Suppressor macrophage treated with lipopolysaccharide for 1 hour (primary cell): ENCODE measurements around the gene ACP4.
A peak's percentile ranks its signal among the peaks of the same experiment; 100 is the strongest.

Experiments
- DNase-seq, 3 donors: peaks; one replicate each; pipeline ENCODE4 v3.0.0-alpha.2; 2020 to 2022

ACP4 gene

DNA sequence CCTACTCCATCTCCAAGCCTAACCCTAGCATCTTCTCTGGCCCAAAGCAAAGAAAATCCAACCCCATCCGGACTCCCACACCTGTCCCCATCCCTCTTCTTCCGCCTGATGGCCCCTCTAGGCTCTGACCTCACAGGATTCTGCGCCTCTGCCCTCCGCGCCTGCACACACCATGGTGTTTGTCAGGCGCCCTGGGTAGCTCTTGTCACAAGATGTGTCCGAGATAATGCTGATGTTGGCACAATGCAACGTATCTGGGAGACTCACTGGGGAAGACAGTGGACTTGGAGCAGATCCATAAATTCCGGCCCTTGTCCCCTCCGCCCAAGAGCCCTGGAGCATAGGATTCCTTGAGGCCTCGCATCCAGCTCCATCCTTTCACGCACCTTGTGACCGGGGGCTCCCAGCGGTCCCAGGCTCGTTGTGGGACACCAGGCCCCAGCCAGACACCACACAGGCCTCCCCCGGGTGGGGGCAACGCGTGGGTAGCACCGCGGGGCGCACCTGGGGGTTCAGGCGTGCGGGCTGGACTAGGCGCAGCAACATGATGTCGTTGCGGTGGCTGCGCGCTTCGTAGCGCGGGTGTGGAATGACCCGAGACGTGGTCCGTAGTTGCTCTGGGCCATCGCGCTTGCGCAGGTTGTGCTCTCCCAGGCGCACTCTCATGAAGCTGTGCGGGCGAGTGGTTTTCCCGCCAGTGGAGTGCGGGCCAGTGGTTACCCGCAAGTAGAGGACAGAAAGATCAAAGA lies 36.5 kb downstream of the ACP4 start:
- DNase-seq = no peak

DNA sequence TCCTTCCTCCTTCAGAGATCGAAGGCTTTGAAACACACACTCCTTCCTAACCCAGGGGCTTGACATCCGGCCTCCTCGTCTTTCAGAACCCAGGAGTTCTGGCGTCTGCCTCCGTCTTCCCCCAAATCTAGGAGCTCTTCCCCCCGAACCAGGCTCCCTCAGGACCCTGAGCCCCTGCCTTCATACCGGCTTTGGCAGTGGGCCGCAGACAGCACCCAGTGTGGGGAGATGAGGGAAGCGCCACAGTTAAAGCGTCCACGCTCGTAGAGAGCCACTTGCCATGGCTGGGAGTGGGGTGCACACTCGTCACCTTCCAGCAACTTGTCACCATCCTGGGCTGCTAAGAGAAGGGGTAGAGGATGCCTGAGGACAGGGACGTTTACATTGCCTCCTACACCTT lies 37.3 kb downstream of the ACP4 start:
- no peak for DNase-seq

DNA sequence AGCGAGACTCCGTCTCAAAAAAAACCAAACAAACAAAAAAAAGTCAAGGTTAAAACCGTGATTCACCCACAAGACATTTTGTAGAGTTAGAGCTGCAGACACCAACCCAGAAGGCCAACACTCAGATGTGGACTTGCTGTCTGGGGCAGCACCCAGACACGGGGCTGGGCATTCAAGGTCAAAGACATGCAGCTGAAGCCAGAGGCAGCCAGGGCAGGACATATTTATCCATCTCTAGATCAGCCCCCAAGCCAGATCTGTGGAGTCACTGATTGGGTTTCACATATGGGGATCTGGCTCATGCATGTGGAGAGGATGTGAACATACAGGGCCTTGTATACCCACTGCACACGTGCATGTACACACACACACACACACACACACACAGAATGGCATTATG lies 39.6 kb downstream of the ACP4 start:
- no peak for DNase-seq

DNA sequence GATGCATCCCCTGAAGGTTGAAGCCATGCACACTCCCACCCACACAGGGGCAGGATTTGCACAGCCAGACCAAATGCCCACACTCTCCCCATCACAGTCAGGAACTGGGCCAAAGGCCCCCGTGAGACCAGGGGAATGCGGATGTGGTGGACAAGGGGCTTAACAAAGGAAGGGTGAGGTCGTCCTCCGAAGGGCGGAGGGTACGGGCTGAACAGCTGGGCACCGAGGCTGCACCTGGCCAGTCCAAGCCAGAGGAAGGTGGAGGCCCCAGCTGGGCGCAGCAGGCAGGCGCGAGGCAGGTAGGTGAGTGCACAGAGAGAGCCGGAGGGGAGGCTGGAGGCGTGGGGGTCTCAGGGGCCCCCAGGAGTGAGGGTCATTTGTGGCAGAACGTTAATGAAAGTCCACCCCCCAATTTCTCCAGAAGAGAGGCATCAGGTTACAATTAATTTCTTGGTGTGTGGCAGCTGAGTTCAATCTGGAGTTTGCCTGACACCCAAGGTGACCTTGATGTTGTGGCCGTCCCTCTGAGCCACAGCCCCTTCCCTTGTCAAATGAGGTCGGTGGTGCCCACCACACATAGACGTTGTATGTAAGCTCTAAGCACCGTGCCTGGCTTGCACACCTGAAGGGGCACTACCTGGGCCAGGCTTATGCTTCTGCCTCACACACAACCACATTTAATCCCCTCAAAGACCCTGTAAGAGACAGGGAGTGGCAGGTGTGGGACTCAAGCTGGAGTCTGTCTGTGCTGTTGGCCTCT lies 40.2 kb downstream of the ACP4 start:
- DNase-seq = no peak

DNA sequence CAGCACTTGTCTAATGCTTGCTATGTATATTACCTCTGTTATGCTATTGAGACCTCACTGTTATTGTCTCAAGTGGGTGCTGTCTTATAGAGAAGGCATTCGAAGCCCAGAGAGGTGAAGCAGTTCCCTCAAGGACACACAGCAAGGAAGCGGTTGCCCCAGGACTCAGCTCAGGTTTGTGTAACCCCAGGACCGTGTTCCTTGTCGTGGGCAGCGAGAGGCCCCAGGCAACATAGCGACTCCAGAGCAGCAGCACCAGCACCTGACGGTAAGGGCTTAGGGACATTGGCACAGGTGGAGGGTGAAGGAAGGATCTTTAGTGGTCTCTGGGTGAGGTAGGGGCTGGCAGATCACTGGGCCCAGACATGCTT lies 40.8 kb downstream of the ACP4 start:
- no peak for DNase-seq

DNA sequence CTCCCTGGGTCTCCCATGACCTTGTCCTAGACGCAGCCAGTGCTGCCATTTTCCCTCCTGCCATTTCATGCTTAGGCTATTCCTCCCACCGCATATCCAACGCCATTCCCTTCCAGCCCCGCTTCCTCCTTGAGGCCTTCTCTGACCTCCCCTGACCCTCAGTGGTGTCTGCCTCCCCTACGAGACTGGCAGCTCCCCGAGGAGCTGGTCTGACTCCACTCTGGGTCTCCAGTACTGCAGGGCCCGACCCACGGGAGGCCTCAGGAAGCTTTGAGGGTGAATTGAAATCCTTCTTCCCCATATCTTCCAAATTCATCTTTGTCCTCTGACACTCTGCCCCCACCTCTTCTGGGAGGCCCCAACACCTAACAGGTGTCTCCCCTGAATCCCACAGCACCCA lies 42.5 kb downstream of the ACP4 start:
- no peak for DNase-seq

DNA sequence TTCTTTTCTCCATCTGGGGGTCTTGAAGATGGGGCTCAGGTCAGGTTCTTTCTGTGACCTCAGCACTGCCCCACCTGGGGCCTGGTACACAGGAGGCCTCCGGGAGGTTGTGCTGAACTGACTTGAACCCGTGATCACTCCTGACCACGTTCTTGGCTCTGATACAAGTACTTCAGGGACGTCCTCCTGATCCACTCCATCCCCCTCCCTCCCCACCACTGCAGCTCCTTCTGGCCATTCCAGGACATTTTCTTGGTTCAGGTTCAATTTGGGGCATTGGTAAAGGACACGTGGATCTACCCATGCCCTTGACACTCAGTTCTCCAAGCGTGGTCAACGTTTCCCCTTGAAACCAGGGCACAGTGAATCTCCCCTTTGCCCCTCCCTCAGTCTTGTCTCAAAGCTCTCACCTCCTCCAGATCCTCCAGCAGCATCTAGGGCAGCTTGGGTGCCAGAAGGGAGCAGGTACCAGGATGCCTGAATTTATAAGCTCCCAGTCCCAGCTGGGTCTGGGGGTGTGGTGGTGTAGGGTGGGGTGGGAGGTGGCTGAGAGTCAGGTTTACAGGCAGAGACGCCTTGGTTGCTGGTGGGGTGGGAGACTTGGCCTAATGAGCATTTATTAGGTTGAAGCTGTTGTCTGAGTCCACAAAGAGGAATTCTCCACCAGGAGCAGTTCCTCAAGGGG lies 43.0 kb downstream of the ACP4 start, which contains the start of gene KLK15:
TSS of gene KLK15 (minus strand) at position 458 of the 685 bp plus-strand sequence. CDS start 2,082 bp downstream, outside the sequence.
- no peak for DNase-seq

DNA sequence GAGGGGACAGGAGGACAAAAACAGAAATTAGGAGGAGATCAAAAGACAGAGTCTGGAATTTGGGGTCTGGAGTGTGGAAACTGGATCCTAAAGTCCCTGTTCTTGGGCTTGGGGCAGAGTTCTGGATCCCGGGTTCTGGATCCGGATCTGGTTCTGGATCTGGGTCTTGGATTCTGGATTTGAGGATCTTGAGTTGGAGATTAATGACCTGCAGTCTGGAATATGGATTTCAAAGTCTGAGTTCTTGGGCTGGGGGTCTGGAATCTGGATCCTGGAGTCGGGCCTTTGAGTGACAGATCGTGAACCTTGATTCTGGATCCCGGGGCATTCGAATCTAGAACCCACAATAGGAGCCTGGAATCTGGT lies 43.6 kb downstream of the ACP4 start:
- DNase-seq = no peak

DNA sequence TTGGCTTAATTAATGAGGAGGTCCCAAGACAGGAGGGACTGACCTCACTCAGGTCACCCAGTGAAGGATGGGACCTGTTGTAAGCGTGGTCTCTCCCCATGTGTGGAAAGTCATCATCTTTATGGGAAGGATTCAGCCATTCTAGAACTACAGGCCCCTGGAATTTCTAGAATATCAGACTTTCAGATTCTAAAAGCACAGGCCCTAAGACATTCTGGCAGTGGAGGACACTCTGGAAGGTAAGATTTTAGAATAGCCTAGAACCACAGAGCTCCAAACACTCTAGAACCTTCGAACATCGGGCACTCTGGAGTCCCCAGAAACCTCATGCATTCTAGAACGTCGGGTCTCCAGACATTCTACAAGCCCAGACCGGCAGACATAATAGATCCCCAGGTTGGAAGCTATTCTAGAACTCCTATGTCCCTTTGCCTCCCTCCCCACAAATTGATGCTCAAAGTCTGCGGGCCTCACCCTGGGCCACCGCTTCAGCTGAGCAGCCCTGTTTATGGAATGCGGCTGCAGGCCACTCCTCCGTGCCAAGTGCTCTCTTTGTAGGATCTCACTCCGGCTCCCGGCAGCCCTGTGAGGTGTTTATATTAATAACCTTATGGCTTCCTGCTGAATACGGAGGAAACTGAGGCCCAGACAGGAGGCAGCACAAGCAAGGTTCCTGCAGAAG lies 45.0 kb downstream of the ACP4 start:
- no peak for DNase-seq

DNA sequence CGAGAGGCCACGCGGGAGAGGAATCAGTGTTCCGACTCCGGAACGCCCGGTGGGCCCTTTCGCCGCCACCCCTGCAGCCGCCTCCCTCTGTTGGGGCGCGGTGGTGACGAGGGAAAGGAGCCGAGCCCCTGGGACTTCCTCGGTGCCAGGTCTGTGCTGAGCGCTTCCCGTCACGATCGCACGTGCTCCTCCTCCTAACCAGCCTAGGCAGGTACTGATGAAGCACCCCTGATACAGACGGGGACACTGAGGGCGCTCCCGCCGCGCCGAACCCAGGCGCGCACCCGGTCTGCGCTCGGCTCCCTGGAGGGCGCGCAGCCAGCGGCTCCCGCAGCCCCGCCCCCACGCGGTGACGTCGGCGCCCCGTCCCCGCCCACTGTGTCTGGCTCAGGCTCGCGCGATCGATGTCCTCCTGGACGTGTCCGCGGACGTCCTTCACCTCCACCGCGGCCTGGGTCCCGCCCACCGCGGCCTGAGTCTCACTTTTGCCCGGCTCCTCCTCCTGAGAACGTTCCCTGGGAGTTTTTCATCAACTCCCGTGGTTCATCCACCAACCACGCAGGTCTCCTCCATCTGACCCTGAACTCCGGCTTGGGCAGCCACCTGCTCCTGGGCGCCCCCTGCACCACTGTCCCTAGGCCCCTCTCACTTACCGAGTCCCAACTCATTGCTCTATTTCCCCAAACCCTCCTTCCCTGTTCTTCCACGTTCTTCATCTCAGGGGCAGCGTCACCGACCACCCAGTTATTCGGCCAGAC lies 45.7 kb downstream of the ACP4 start:
- peak; percentile 66 to 91 (median 81) for DNase-seq

DNA sequence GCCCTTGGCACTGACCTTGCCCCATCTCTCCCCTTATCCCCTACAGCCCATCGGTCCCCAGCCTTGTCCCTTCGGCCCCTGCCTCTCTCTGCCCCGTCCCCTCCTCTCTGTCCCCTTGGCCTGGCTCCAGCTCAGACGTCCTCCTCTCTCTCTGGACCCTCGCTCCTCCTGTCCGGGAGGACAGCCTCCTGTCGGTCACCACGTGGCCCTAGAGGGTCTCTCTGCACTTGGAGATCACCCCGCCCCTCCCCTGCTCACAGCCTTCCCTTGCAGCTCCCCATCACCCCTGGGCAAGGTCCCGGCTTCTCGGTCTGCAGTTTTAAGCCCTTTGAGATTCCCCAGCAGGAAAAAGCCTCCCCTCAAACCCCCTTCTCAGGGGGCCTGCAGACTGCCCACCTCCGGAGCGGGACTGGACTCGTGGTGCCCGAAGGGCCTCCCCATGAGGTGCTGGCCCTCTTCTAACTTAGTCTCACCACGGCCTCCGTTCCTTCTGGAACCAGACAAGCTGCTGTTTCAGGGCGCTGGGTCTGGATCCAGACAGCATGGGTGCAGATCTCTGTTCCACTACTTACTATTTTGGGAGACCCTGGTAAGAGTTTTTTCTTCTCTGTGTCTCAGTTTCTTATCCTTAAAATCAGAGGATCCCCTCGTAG lies 46.5 kb downstream of the ACP4 start:
- DNase-seq = no peak

DNA sequence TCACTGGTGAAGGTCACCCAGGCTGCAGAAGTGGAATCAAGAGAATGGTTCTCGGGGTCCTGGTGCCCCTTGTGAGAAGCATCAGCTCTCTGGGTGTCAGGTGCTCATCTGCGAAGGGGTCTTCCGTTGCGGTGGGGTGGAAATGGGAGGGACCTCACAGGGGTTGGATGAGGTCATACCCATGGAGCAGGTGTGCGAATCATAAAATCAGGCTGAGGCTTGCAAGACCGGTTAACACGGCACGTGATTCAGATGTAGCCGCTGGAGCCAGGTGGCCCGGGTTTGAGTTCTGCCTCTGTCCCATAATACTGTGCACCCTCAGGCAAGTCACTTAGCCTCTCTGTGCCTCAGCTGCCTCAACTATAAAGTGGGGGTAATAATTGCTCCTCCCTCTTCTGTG lies 47.1 kb downstream of the ACP4 start:
- no peak for DNase-seq

DNA sequence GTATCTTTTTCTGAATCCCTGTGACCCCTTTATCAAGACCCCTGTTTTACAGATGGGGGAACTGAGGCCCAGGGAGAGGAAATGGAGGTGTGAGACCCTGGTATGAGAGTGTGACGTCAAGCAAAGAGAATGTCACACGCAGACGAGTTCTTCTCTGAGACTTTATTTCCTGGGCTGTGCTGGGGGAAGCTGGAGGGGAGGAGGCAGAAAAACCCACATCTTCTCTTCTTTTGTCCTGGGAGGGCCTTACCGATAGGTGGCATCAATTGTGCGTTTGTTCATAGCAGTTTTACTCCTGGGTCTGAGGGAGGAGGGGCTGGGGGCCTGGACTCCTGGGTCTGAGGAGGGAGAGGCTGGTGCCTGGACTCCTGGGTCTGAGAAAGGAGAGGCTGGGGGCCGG lies 48.0 kb downstream of the ACP4 start:
- DNase-seq = no peak

DNA sequence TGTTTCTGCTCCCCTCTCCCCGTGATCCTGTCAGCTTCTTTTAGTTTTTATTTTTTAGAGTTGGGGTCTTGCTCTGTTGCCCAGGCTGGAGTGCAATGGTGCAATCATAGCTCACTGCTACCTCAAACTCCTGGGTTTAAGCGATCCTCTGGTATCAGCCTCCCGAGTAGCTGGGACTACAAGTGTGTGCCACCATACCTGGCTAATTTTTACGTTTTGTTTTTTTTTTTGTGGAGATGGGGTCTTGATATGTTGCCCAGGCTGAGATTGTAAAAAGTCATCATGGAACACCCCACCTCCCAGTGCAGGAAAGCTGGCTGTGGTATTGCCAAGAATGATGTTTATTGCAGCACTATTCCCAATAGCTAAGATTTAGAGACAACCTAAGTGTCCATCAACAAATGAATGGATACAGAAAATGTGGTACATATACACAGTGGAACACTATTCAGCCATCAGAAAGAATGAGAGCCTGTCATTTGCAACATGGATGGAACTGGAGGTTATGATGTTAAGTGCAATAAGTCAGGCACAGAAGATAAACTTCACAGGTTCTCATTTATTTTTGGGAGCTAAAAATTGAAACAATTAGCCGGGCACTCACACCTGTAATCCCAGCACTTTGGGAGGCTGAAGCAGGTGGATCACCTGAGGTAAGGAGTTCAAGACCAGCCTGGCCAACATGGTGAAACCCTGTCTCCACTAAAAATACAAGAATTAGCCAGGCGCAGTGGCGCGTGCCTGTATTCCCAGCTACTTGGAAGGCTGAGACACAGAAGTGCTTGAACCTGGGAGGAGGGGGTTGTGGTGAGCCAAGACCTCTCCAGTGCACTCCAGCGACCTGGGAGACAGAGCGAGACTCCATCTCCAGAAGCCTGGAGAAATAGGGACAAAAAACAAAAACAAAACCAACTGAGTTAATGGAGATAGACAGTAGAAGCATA lies 49.8 kb downstream of the ACP4 start:
- DNase-seq = no peak

DNA sequence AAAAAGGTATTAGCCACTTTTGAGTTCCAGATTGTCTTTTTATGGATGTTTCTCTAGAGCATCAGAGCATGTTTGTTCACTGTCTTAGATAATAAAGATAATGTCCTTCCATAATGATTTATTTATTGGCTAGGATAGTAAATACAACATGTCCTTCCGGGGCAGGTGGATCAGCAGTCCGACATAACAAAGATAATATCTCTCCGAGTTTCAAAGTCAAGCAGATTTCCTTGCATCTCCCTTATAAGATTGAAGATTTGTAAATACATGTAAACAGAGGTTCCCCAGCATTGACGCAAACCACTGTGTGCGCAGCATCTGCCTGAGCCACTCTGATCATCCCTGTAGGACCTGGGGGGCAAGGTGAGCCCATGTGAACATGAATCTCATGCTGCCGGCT lies 51.9 kb downstream of the ACP4 start:
- no peak for DNase-seq

DNA sequence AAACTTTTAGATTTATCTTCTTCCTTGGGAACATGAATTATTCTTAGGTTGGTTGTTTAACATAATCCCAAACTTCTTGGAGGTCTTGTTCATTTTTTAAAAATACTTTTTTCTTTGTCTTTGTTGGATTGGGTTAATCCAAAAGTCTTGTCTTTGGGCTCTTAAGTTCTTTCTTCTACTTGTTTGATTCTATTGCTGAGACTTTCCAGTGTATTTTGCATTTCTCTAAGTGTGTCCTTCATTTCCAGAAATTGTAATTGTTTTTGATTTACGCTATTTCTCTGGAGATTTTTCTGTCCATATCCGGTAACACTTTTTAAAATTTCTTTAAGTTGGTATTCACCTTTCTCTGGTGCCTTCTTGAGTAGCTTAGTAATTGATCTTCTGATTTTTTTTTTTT lies 53.0 kb downstream of the ACP4 start:
- no peak for DNase-seq

DNA sequence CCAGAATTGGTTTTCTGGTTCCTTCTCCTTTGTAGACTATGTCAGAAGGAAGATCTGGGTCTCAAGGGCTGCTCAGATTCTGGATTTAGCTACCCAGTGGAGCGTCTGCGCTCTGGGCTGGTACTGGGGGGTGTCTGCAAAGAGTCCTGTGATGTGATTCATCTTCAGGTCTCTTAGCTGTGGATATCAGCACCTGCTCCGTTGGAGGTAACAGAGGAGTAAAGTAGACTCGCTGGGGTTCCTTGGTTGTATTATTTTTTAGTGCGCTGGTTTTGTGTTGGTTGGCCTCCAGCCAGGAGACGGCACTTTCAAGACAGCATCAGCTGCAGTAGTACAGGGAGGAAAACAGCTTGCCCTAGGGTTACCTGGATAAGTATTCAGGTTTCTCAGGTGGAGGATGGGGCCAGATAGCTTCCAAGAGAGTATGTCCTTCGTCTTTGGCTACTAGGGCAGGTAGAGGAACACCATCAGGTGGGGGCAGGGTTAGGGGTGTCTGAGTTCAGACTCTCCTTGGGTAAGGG lies 53.5 kb downstream of the ACP4 start:
- DNase-seq = no peak

DNA sequence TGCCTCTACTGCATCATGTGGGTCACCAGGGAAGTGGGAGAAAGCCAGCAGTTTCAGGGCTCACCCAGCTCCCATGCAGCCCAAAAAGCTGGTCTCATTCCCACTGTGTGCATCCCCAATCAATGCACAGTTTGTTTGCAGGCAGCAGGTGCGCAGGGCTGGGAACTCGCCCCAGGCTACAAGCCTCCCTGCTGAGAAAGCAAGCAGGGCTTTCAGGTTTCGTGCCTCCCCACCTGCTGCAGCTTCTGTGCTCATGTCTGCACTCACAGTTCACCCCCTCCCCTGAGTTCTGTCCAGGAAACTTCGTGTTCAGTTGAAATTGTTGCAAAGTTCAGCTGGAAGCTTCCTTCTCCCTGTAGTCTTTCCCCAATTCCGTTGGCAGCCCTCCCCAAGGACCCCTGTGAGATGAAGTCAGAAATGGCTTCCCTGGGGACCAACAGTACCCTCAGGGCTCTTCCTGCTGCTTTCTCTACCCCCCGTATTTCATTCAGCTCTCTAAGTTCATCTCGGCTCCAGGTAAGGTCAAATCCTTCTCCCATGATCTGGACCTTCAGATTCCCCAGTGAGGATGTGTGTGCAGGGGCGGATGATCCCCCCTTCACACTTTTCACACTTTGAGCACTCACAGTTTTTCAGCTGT lies 54.2 kb downstream of the ACP4 start:
- no peak for DNase-seq
